GM21723 (cell line): ENCODE measurements around the gene OXTR.
A peak's percentile ranks its signal among the peaks of the same experiment; 100 is the strongest.

Source experiments
- ATAC-seq: cut with Tn5 transposase; IDR thresholded peaks from one replicate; pipeline ENCODE4 v1.9.1; 2021; ENCODE audit warnings: mild to moderate bottlenecking, moderate library complexity; ENCODE audit not compliant: unreplicated experiment

Gene OXTR

DNA sequence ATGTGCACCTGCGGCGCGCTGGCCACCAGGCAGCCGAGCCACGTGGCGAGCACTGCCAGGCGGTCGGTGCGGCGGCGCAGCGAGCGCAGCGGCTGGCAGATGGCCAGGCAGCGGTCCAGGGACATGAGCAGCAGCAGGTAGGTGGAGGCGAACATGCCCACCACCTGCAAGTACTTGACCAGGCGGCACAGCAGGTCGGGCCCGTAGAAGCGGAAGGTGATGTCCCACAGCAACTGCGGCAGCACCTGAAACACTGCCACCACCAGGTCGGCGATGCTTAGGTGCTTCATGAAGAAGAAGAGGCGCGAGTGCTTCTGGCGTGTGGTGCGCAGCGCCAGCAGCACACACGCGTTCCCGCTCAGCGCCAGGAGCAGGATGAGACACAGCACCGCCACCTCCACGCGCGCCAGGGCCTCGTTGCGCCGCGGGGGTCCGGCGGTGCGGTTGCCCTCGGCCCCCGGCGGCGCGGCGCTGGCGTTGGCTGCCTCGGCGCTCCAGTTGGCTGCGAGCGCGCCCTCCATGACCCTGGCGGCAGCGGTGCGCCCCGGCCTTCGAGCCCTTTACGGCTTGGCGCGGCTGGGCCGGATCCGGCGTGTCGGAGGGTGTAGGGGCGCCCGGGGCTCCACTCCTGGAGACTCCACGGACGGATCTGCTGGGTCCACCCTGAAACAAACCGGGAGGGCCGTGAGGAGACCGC is 1.6 kb downstream of the OXTR start:
- peak; percentile 54 for ATAC-seq

DNA sequence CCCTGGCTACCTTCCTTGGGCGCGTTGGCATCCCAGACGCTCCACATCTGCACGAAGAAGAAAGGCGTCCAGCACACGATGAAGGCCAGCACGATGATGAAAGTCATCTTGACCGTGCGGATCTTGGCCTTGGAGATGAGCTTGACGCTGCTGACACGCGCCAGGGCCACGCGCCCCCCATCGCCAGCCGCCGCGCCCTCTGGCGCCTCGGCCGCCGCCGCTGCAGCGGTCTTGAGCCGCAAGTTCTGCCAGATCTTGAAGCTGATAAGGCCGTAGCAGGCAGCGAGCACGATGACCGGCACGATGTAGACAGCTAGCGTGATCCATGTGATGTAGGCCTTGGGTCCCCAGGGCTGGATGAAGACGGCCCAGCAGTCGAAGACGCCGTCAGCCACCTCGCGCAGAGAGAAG is 2.2 kb downstream of the OXTR start:
- no peak for ATAC-seq

DNA sequence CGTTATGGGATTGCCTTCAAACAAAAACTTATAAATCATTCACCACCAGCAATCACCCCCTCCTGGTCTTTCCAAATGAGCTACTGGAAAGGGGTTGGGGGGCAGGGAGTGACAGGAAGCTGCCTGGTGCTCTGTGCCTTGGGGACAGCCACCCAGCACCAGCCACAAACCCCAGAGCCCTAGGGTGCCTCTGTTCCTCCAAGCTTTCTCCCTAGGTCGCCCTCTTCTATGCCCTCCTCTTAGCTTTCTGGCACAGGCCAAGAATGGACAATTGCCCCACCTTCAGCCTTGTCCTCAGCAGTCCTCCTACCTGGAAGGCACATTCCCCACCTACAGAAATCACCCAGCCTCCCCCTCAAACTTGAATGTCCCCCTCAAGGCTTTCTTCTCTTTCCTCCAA is 3.3 kb downstream of the OXTR start:
- ATAC-seq: no peak

DNA sequence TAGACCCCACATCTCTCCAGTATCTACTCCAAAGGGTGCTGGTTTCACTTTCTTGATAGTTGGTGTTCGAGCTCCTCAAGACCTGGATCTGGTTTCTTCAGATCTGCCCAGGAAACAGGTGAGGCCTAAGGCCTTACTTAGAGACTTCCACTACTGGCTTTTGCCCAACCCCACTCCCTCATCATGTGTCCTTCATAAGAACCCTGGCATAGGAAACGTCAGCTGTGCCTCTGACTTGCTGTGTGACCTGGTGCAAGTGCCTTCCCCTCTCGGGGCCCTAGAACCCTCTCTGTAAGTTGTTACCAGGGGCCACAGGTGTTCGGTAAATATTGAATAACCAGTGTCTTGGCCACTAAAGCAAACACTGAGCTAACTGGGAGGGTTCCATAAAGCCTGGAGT is 3.9 kb downstream of the OXTR start:
- no peak for ATAC-seq

DNA sequence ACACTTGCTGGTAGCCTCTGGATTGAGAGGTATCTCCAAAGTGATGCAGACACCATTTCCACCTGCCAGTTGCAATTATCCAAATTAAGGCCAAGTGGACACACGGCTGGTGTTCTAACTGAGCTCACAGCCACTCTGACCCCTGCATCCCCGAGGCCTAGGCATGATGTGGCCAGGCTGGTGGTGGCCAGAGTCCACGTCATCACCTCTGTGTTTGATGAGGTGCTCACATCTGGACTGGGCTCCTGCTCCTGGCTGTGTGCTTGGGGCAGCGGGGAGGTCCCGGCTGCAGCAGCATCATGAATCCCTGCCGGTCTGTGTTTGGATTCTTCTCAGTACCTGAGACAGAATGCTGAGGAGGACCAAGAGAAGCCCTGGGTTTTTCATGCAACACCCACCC is 4.9 kb downstream of the OXTR start:
- ATAC-seq: no peak

DNA sequence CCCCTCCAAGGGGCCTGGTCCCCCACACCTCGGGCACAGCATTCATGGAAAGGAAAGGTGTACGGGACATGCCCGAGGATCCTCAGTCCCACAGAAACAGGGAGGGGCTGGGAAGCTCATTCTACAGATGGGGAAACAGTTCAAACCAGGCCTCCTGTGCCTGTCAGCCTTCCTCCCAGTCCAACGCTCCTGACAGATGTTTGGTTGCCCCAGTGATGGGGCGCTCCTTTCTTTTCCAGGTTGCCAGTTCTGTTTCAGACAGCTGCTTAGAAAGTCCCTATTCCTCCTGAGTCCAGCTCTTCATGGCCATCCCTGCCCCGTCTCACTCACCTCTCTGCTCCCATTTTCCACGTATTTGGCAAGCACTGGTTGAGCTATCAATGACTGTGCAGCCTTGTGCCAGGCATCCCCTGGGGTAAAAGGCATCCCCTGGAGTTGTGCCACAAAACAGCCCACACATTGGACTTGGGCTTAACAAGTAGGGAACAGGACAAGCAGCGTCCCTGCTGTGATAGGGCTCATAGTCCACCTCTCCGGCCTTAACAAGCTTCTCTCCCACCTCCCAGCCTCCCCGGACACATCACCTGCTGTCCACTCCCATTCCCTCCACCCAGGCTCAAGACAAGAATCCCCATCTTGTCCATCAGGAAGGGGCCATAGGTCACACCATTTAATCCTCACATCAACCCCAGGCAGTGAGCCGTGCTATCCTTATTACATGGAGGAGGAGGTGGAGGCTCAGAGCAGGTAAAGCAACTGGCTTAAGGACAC is 6.6 kb downstream of the OXTR start:
- ATAC-seq: no peak

DNA sequence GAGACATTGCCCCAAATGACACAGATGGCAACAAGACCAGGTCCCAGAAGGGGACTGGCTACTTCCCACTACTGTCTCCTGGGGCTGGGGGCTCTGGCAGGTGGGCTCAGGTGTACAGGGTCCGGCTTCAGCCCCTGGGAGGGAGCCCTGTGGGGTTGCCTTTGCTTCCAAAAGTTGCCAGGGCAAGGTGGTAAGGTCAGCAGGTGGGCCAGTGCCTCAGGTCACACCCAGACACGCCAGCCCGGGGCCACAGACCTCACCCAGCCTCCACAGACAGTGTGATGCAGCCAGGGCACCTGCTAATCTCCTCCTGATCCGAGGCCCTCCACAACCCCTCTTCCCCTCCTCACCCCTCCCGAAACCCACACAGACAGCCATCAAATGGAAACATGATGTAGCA is 7.5 kb downstream of the OXTR start:
- ATAC-seq: no peak

DNA sequence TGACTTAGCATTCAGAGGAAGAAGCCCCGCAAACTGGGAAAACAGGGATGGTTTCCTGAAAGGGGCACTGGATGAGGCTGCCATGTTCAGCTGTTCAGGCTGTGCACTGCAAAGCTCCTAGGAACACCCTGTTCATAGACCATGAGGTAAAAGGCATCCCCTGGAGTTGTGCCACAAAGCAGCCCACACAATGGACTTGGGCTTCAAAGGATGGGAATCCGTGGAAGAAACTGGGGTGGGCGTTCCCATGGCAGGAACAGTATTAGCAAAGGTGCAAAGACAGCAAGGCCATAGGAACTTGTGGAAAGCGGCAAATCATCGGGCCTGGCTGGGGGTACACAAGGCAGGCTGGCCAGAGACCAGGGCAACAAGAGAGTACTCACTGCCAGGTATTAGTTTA is 8.9 kb downstream of the OXTR start:
- no peak for ATAC-seq

DNA sequence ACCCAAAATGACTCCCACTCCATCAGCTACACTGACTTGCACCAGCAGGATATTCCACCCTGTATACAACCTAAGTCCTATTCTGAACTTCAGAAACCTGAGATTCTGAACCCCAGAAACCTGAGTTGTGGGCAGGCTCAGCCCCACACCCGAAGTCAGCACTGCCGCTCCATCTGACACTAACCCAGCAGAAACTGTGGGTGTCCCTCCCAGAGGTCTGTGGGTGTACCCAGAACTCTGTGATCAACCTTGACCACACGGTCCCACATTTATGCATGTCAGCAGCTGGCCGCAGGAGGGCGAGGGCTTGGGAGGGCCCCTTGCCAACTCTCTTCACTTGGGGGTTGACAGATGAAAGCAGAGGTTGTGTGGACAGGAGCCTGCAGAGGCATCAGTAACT is 9.3 kb downstream of the OXTR start:
- no peak for ATAC-seq

DNA sequence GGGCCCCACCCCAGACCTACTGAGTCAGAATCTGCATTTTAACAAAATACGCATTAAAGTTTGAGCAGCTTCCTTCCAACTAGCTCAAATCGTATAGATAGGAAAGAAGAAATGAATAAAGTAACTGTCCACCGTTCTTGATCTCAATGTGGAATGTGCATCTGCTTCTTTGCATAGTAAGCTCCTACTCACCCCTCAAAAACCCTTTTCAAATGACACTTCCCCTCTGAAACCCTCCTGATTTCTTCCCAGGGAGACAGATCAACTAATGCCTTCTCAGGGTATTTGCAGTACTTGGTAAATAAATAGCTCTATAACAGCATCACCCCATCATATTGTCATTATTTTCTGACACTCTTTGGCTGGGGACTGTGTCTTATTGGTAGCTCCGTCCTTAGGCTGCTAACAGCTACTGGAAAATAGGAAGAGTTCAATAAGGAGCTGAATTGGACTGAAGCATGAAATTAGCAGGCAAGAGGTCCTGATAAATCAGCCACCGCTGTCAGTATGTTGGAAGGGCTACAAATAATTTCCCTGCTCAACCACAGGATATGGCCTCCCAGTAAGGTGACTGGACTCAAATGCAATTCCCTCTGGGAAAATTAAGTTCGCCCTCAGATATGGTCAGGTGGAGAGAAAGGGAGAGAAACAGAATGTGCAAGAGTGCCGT is 10.2 kb downstream of the OXTR start:
- ATAC-seq: no peak

DNA sequence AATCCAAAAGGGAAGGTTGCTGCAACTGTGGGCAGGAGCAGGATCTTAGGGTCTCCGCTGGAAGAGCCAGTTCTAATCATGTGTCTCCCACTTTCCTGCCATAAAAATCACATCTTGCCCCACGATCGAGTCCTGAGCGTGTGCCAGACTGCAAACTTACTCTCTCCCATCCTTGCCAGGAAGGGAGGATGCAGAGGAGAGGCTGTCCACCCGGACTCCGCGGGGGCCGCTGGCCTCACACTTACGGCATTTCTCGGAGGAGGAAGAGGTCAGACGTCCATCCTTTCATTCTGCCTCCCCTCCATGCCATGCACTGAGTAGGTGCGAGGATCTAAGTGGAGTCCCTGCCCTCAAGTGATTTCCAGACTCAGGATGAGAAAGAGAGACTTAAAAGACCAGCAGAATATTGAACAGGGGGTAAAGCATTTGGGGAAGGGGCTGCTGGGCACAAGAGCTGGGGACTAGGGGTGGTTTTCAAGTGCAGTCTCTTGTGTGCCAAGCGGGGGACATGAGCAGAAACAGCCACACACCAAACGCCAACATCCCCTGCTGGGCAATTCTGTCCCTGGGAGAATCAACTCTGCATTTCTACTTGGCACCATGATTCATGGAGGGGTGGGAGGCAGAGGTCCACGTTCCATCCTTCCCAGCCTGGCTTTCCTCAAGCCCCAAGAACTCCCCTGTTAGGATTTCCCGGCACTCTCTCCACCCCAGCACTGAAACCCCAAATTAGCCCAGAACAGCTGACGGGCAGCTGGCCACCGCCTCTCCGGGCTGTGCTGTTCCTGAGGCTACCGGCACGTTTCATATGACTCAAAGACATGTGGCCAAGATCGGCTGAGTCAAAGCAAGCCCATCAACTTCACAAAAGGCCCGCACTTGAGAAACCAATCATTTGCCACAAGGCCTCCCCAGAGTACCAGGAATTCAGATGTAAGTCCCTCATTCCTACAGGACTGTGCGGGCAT is 11.6 kb downstream of the OXTR start:
- peak; percentile 55 for ATAC-seq

DNA sequence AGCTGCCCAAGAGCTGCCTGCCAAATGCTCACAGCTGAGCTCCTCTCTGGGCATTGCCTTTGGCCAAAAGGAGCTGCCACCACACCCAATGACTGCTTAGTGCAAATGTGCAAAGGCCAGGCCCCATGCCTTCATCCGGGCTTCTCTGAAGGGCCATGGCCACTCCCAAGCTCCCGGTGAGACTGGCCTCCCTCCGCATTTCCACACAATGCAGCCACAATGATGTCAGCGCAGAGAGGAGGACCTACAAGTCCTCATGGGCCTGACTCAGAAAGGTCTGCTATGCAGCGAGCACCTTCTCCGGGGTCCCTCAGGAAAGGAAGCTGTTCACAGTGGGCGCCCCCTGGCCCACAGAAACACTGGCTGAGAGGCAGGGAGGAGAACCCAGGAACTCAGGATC is 12.7 kb downstream of the OXTR start:
- no peak for ATAC-seq

DNA sequence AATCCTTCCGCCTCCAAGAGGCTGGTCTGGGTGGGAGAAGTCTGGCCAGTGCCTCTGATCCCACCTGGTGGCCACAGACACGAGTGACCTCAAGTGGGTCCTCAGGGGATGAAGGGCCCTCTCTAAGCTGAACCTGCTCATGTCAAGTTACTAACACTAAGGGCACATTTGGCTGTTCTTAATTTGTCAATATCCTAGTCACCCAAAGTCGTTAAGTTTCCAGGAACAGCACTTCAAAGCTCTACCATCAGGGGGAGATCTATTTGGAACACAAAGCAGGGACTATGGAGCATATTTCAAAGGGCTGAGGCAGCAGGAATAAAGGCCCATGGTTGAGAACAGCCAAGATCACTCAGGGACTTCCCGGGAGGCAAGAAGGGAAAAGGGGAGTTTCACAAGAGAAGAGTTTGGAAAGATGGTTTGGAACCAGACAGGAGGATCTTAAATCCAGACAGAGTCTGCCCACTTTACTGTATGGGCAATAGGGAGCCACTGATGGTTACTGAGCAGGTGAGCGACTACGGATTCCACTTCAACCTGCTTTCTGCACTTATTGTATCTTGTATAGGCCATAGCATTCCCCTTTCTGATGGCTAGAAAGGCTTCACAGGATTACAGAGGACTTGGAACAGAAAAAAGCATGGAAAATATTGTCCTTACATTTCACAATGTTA is 13.7 kb downstream of the OXTR start:
- ATAC-seq: no peak

DNA sequence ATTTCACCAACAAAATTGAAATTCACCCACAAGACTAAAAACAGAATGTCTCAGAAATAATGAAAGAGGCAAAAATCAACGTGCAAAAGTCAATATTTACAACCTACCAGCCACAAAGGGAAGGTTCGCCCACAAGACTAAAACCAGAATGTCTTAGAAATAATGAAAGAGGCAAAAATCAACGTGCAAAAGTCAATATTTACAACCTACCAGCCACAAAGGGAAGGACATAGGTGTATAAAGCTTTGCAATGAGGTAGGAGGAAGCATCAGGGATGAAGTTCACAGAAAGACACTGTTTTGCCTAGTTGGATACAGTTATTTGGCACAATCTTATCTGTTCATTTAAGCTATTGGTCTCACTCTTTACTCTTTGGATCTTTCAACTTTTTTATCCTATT is 14.3 kb downstream of the OXTR start:
- no peak for ATAC-seq

DNA sequence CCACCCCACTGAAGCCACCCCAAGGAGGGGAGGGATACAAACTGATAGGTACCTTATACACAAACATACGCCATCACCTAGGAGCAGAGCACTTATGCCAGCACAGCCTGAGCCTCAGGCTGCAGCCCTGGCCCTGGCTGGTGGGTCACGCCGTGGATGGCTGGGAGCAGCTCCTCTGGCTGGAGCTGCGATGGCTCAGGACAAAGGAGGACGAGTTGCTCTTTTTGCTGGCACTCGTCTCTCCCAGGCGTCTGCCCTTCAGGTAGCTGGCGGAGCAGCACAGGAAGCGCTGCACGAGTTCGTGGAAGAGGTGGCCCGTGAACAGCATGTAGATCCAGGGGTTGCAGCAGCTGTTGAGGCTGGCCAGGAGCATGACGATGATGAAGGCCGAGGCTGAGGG is 16.6 kb downstream of the OXTR start:
- no peak for ATAC-seq

DNA sequence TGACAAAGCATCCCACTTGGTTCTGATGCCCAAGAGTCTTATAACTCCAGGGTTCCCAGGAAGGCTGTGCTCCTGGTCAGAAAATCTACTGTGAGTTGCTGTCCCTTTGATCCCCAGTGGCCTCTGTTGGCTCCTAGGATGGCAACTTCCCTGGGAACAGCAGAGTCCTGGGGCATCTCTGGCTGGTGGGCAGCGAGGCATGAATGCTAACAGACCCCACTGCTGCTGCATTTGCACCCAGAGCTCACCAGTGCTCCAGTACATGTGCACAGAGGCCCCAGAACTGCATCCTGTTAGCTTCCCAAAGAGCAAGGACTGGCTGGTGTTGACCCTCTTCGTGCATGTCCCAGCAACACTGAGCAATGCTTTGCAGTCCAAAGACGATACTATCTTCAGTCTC is 20.1 kb downstream of the OXTR start:
- ATAC-seq: no peak

DNA sequence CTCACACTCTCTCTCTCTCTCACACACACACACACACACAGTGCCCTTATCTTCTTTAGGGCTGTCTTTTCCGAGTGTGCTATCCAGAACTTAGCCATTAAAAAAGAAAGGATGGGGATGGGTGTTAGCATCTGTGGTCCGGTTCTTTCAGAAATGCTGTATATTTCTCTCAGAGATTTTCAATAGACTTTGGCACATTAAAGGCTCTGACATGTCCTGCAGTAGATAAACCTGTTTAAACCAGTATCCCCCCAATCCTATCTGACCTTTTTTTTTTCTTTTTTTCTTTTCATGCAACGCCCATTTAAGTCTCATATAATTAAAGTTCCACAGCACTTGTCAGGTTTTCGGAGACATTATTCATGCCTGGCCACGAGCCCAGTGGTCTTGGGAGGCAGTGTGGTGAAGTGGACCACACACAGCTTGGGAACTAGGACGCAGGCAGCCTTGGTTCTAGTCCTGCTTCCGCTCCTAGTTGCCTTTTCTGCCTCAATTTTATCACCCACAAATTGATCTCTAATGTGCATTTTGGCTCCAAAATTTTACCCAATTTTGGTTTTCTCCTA is 22.6 kb downstream of the OXTR start:
- no peak for ATAC-seq

DNA sequence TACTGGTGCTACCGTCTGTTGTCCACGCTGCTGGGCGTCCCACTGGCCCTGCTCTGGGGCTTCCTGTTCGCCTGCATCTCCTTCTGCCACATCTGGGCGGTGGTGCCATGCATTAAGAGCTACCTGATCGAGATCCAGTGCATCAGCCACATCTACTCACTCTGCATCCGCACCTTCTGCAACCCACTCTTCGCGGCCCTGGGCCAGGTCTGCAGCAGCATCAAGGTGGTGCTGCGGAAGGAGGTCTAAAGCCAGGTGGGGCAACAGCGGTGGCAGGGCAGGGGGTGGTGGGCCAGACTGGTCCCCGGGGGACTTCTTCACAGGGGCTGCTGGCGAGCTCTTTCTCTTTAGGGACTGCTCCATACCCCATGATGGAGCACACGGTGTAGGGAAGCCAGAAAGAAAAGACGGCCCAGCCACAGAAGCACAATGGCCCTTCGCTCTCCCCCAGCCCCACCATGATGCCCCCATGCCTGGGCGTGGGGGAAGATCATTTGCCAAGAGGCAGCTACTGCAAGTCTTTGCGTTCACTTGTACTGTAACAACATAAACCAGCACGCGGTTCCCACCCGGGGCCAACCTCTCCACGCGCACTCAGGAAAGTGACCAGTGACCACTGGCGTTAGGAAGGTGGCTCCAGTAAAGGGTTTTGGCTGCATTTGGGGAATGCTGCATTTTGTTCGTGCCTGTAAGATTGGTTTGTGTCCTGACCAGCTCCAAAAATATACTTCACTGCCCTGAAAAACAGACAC is 23.6 kb downstream of the OXTR start:
- ATAC-seq: no peak

DNA sequence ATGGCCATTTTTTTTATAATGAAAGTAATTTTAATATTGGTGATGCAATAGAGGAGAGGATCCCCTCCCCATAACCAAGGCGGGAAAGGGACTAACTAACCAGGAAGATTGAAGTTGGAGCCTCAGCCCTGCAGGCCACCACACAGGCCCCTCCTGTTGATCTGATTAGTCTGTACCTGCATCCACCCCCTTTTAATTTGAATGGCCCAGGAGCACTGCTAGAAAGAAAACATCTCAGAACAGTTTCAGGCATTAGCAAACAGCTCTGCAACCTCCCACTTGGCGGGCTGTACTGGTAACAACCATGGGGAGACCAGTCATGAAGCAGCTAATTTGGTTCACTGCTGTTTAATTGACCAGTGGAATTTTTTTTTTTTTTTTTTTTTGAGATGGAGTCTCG is 25.5 kb downstream of the OXTR start:
- no peak for ATAC-seq
